OCI-LY1 (cell line): ENCODE measurements around the gene KRTAP5-1.
A peak's percentile ranks its signal among the peaks of the same experiment; 100 is the strongest.
"Not testable (repeated sequence)": the region's sequence is repeated elsewhere in the genome, so short reads cannot be mapped to it uniquely, and the experiment has no call there.

Source experiments
- H2AFZ ChIP-seq: fragments of 200-600 bp; sonication (generic), shearing (Covaris generic); 2 replicates; pipeline ENCODE4 v1.6.0; 2014; ENCODE audit warnings: antibody characterized with exemption, mild to moderate bottlenecking, low read length
- H3F3A ChIP-seq: fragments of 200-600 bp; sonication (generic), shearing (Covaris generic); 2 replicates; pipeline ENCODE4 v1.6.0; 2014; ENCODE audit warnings: mild to moderate bottlenecking, antibody characterized with exemption, low read length, moderate library complexity; ENCODE audit not compliant: insufficient read depth
- H3K27ac ChIP-seq: fragments of 200-600 bp; sonication (generic); 2 replicates; pipeline ENCODE4 v1.5.1; 2014; ENCODE audit warnings: low read length, mixed run types, mild to moderate bottlenecking, low read depth; ENCODE audit not compliant: poor library complexity, severe bottlenecking
- H3K27me3 ChIP-seq: fragments of 200-600 bp; sonication (generic); 2 replicates; pipeline ENCODE4 v1.6.0; 2014; ENCODE audit warnings: antibody characterized with exemption, mild to moderate bottlenecking, low read length, moderate library complexity; ENCODE audit not compliant: insufficient read depth
- H3K36me3 ChIP-seq: fragments of 200-600 bp; sonication (generic); 2 replicates; pipeline ENCODE4 v1.6.1; 2014; ENCODE audit warnings: mild to moderate bottlenecking, antibody characterized with exemption, low read length, moderate library complexity, mixed read lengths; ENCODE audit not compliant: insufficient read depth
- H3K4me1 ChIP-seq: fragments of 200-600 bp; sonication (generic); 2 replicates; pipeline ENCODE4 v1.5.1; 2014; ENCODE audit warnings: mild to moderate bottlenecking, low read length, moderate library complexity; ENCODE audit not compliant: insufficient read depth, severe bottlenecking
- H3K4me2 ChIP-seq: fragments of 200-600 bp; sonication (generic), shearing (Covaris generic); 2 replicates; pipeline ENCODE4 v1.6.1; 2014; ENCODE audit warnings: low read length
- H3K4me3 ChIP-seq: fragments of 200-600 bp; sonication (generic); 2 replicates; pipeline ENCODE4 v1.5.1; 2014; ENCODE audit warnings: low read length, low read depth, mild to moderate bottlenecking, mixed read lengths; ENCODE audit not compliant: poor library complexity, severe bottlenecking
- H3K79me2 ChIP-seq: fragments of 200-600 bp; shearing (Covaris generic); 2 replicates; pipeline ENCODE4 v1.6.1; 2016; ENCODE audit warnings: mixed run types, low read length, mixed read lengths; ENCODE audit not compliant: insufficient read depth
- H3K9ac ChIP-seq: fragments of 200-600 bp; sonication (generic), shearing (Covaris generic); 2 replicates; pipeline ENCODE4 v1.6.1; 2014; ENCODE audit warnings: mild to moderate bottlenecking, low read length, mixed read lengths
- H3K9me2 ChIP-seq: fragments of 200-600 bp; sonication (generic), shearing (Covaris generic); 2 replicates; pipeline ENCODE4 v1.6.1; 2014; ENCODE audit warnings: low read depth, mild to moderate bottlenecking, low read length, mixed read lengths
- H3K9me3 ChIP-seq: fragments of 200-600 bp; shearing (Covaris generic); 2 replicates; pipeline ENCODE4 v1.6.1; 2014; ENCODE audit warnings: low read length, mixed read lengths
- H4K20me1 ChIP-seq: fragments of 200-600 bp; sonication (generic), shearing (Covaris generic); 2 replicates; pipeline ENCODE4 v1.6.0; 2016; ENCODE audit warnings: mild to moderate bottlenecking, low read length; ENCODE audit not compliant: insufficient read depth
- CTCF ChIP-seq: fragments of 200-600 bp; sonication (generic), shearing (Covaris generic); IDR thresholded peaks from 2 replicates; pipeline ENCODE4 v1.5.1; 2017; ENCODE audit warnings: mild to moderate bottlenecking, antibody characterized with exemption, low read length, moderate library complexity, mixed read lengths
- EZH2 ChIP-seq: fragments of 200-600 bp; sonication (generic), shearing (Covaris generic); IDR thresholded peaks from 2 replicates; pipeline ENCODE4 v1.8.0; 2017; ENCODE audit warnings: borderline replicate concordance, mixed run types, mild to moderate bottlenecking, antibody characterized with exemption, low read length, moderate library complexity, mixed read lengths

Gene KRTAP5-1

GRCh38 chr11:1618231-1618630 is 33.1 kb upstream of the KRTAP5-1 start:
- H3K4me1 ChIP-seq = no peaks in the 10 kb centered on the region
- no peaks in the 10 kb centered on the region for H4K20me1 ChIP-seq
- H3K9ac ChIP-seq = no peak overlapping the region
- peaks cover 6% of the 10 kb centered on the region; the same call in 1 of the 2 replicates for H3K27me3 ChIP-seq
- no peaks in the 10 kb centered on the region for H3K79me2 ChIP-seq
- H3F3A ChIP-seq = no peaks in the 10 kb centered on the region
- H3K4me3 ChIP-seq = no peak overlapping the region
- H3K9me2 ChIP-seq = no peaks in the 10 kb centered on the region
- H2AFZ ChIP-seq = no peak overlapping the region
- no peaks in the 10 kb centered on the region for H3K9me3 ChIP-seq
- no peaks in the 10 kb centered on the region for H3K36me3 ChIP-seq
- no peak for TF ChIP-seq EZH2
- no peak for TF ChIP-seq CTCF
- no peak overlapping the region for H3K27ac ChIP-seq
- no peak overlapping the region for H3K4me2 ChIP-seq

- Histone ChIP-seq H3K27me3 (no peaks in the 10 kb centered on the region), H3K9ac (no peak within 1 kb of the TSS)
These were observed 23.3 kb upstream of the KRTAP5-1 start, which contains the start of gene KRTAP5-3 for GRCh38 chr11:1608363-1608762. Gene KRTAP5-3 (minus strand): TSS chr11:1608463. CDS start chr11:1608385, 78 bp downstream.

DNA sequence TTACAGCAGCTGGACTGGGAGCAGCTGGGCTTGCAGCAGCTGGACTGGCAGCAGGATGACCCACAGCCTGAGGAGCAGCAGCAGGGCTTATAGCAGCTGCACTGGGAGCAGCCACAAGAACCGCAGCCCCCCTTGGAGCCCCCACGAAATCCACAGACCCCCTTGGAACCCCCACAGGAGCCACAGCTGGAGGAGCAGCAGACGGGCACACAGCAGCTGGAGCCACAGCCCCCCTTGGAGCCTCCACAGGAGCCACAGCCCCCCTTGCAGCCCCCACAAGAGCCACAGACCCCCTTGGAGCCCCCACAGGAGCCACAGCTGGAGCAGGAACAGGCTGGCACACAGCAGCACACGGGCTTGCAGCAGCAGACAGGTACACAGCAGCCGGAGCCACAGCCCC is 22.8 kb upstream of the KRTAP5-1 start:
- H3K4me3 ChIP-seq, H3K27ac ChIP-seq, H3K36me3 ChIP-seq, H3F3A ChIP-seq, H4K20me1 ChIP-seq, H3K27me3 ChIP-seq, H3K4me2 ChIP-seq, H3K9me2 ChIP-seq, H3K79me2 ChIP-seq, H2AFZ ChIP-seq, H3K9me3 ChIP-seq, H3K4me1 ChIP-seq, H3K9ac ChIP-seq: not testable (repeated sequence)

More at GRCh38 chr11:1608363-1608762, 23.3 kb upstream of the KRTAP5-1 start, which contains the start of gene KRTAP5-3:
- Histone ChIP-seq H3K9me2 (no peaks in the 10 kb centered on the region), H3K4me2 (no peak within 1 kb of the TSS), H3K9me3 (no peaks in the 10 kb centered on the region), H3K4me3 (no peak within 1 kb of the TSS), H4K20me1 (no peaks in the 10 kb centered on the region), H3K4me1 (peaks cover 4% of the 10 kb centered on the region), H2AFZ (no peak within 1 kb of the TSS), H3K79me2 (no peaks in the 10 kb centered on the region), H3K27ac (no peak within 1 kb of the TSS), H3F3A (no peaks in the 10 kb centered on the region), H3K36me3 (no peaks in the 10 kb centered on the region)
- TF ChIP-seq CTCF = no peak
- TF ChIP-seq EZH2 = no peak

- H3K9ac ChIP-seq, H3K4me3 ChIP-seq, H3K27ac ChIP-seq, H3K27me3 ChIP-seq, H4K20me1 ChIP-seq, H3K9me2 ChIP-seq, H3K9me3 ChIP-seq, H3K36me3 ChIP-seq, H3K4me2 ChIP-seq, H3F3A ChIP-seq, H3K4me1 ChIP-seq, H2AFZ ChIP-seq, H3K79me2 ChIP-seq: not testable (repeated sequence)
These were observed 22.2 kb upstream of the KRTAP5-1 start for GRCh38 chr11:1607156-1607845.

DNA sequence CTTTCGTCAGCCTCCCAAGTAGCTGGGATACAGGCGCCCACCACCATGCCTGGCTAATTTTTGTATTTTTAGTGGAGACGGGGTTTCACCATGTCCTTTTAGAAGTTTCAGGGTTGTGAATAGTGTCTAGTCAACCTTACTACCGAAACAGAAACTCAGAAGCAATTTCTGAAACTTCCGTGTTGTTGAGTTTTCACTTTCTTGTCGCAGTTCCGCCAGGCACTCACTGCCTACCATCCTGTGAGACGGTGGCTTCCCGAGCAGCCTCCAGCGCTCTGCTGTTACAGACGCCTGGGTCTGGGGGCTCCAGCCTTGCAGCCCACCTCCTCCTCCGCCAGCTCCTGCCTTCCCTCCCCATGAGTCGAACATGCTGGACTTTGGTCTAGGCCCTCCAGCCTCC is 20.8 kb upstream of the KRTAP5-1 start:
- H3K9ac ChIP-seq, H2AFZ ChIP-seq, H3K36me3 ChIP-seq, H3K27me3 ChIP-seq, H3K9me2 ChIP-seq, H3K79me2 ChIP-seq, H3K9me3 ChIP-seq, H3F3A ChIP-seq, H3K4me1 ChIP-seq, H4K20me1 ChIP-seq, H3K27ac ChIP-seq: not testable (repeated sequence)
- peak overlapping the region; percentile 33 for H3K4me3 ChIP-seq
- peak overlapping the region; percentile 63 for H3K4me2 ChIP-seq
